ENCODE measurements around the gene TMEM132D. TPM values are rescaled to one million over a fixed set of nuclear protein-coding genes. Genes with fewer than 3 reads are reported as not detected.

TMEM132D gene
- total and polyA plus RNA-seq, 2 of the 8 experiments (the other 6 are each of a cell fraction or from before 2014, with no cell fraction given): 3.5 to 10.1 TPM

- no peak for TF ChIP-seq CHD7 (IDR thresholded peaks at IDR 0.05; ENCODE audit: insufficient replicate concordance, low read length)
These were observed 695.3 kb downstream of the TMEM132D start (continued) for GRCh38 chr12:129208566-129208965.

Measured in H1 (cell line).